H1 (cell line): ENCODE results near the gene PDLIM3. TPM values are rescaled to one million over a fixed set of nuclear protein-coding genes. Genes with fewer than 3 reads are reported as not detected.

ENCODE experiments used
- ASH2L ChIP-seq: fragments of 200-600, 300-600 bp; sonication (generic); IDR thresholded peaks from one replicate; pipeline ENCODE4 v1.7.1; 2017; ENCODE audit warnings: low read length
- BCL11A ChIP-seq, 2 experiments: IDR thresholded peaks; one replicate each; pipeline ENCODE4 v1.6.1; 2011; ENCODE audit warnings: low read depth in 2 of 2, low read length in 2 of 2, mild to moderate bottlenecking in 2 of 2
- CBX8 ChIP-seq: fragments of 300-800, 300-1000 bp; sonication (generic); IDR thresholded peaks from 2 replicates; pipeline ENCODE4 v1.7.1; 2016; ENCODE audit warnings: low read depth, low read length, borderline replicate concordance
- CEBPB ChIP-seq: IDR thresholded peaks from 2 replicates; pipeline ENCODE4 v1.6.1; 2012; ENCODE audit warnings: low read depth, low read length
- CHD7 ChIP-seq: fragments of 300-600 bp; sonication (generic); IDR thresholded peaks from 2 replicates; pipeline ENCODE4 v1.7.1; 2012; ENCODE audit warnings: low read length, moderate library complexity, mild to moderate bottlenecking, inconsistent platforms; ENCODE audit not compliant: insufficient replicate concordance
- E2F6 ChIP-seq: IDR thresholded peaks from 2 replicates; pipeline ENCODE4 v1.6.1; 2012; ENCODE audit warnings: inconsistent platforms
- EP300 ChIP-seq, 2 experiments: IDR thresholded peaks; 1 replicate in 1 of 2; 2 replicates in 1 of 2; pipeline ENCODE4 v1.6.1; 2011 to 2012; ENCODE audit warnings: low read depth in 2 of 2, low read length in 2 of 2, mild to moderate bottlenecking in 2 of 2, borderline replicate concordance in 1 of 2, inconsistent platforms in 1 of 2, moderate library complexity in 1 of 2
- SAP30 ChIP-seq: fragments of 300-600 bp; sonication (generic); IDR thresholded peaks from 2 replicates; pipeline ENCODE4 v1.7.1; 2012; ENCODE audit warnings: low read length, moderate library complexity, mild to moderate bottlenecking, inconsistent platforms; ENCODE audit not compliant: insufficient read depth, insufficient replicate concordance
- SP1 ChIP-seq: IDR thresholded peaks from 2 replicates; pipeline ENCODE4 v1.6.1; 2011; ENCODE audit warnings: low read depth, low read length
- SP2 ChIP-seq: IDR thresholded peaks from 2 replicates; pipeline ENCODE4 v1.6.1; 2012; ENCODE audit warnings: mild to moderate bottlenecking, low read length, inconsistent platforms
- TAF7 ChIP-seq: optimal IDR thresholded peaks from 2 replicates; pipeline ENCODE3; 2011; ENCODE audit warnings: low read depth, mild to moderate bottlenecking, inconsistent platforms, low read length, moderate library complexity, borderline replicate concordance
- TCF12 ChIP-seq: IDR thresholded peaks from 2 replicates; pipeline ENCODE4 v1.6.1; 2011; ENCODE audit warnings: low read depth, mild to moderate bottlenecking, low read length
- polyA plus RNA-seq, 7 experiments: library from polyadenylated mRNA; depleted of rRNA in 3 of 7; stranded (reverse) in 5 of 7; unstranded in 2 of 7; fragments of >200 nt in 5 of 7; fragments of 200-250 nt in 2 of 7; gene quantifications; 1 replicate in 5 of 7; 2 replicates in 1 of 7; 4 replicates in 1 of 7; pipeline versions ENCODE4 v1.2.1 to v1.2.3, GENCODE V29; 2011 to 2013; ENCODE audit warnings: missing spikeins in 2 of 7, mixed read lengths in 2 of 7
- total RNA-seq: library from RNA; stranded (reverse); fragmentation: NEBNext Ultra II Directional; extraction: Animal tissue kit (Norgen Biotek cat#: 25700); gene quantifications from 2 replicates; pipeline ENCODE4 v1.2.1, GENCODE V29; 2021

PDLIM3 gene
- total and polyA plus RNA-seq, 2 of the 8 experiments (the other 6 are each of a cell fraction or from before 2014, with no cell fraction given): 7.6 to 8.1 TPM

- TF ChIP-seq CHD7 (no peak), SP2 (no peak), CBX8 (no peak), E2F6 (no peak), EP300 (IDR thresholded peaks at IDR 0.05; ENCODE audit: borderline replicate concordance in 1 of 2, low read depth in 2 of 2, low read length in 2 of 2) (no peak), ASH2L (no peak), TCF12 (no peak), CEBPB (no peak), BCL11A (IDR thresholded peaks at IDR 0.05; ENCODE audit: low read depth in 2 of 2, low read length in 2 of 2) (no peak), SAP30 (no peak), TAF7 (no peak), SP1 (no peak)
These were observed 3.5 kb upstream of the PDLIM3 start (continued) for GRCh38 chr4:185538806-185539205.
